K562 (cell line): ENCODE measurements around the gene SPIRE1. TPM values are rescaled to one million over a fixed set of nuclear protein-coding genes. Genes with fewer than 3 reads are reported as not detected.

Source experiments
- ATAC-seq: fragments of 200-7000 bp; cut with Tn5 transposase; 3 replicates; pipeline ENCODE4 v1.9.1; 2020; ENCODE audit warnings: moderate library complexity
- BruUV-seq: library from RNA; stranded (reverse); fragments of 400-500 nt; replicated peaks from 2 replicates; lab custom pipeline; 2021; lab: Mats Ljungman, UMichigan
- CTCF ChIA-PET: fragments of 300-600 bp; formaldehyde crosslinking; extraction: SDS; loops from one replicate; lab custom pipeline; 2021; ENCODE audit warnings: low intra/inter-chr PET ratio; lab: Yijun Ruan, JAX
- POLR2A ChIA-PET: fragments of 300-600, 350-650 bp; sonication (Branson Sonifier 250); formaldehyde crosslinking; extraction: SDS; loops from one replicate; lab custom pipeline; 2021; ENCODE audit warnings: antibody characterized with exemption, inconsistent platforms; lab: Yijun Ruan, JAX
- DNase-seq, 4 experiments: peaks; one replicate each; pipeline versions ENCODE4 v3.0.0 to v3.0.0-alpha.2; 2011 to 2018; ENCODE audit warnings: low spot score in 3 of 4, mixed read lengths in 3 of 4; ENCODE audit errors: extremely low read depth in 1 of 4
- FAIRE-seq: peaks from 2 replicates; lab custom pipeline; 2011; peaks lifted over from hg19 to GRCh38; lab: Jason Lieb, UNC
- H2AFZ ChIP-seq: 2 replicates; pipeline ENCODE4 v1.6.0; 2011; ENCODE audit warnings: low read depth, low read length, control low read depth, inconsistent platforms
- H3K27ac ChIP-seq: fragments of 200-600 bp; 3 replicates; pipeline ENCODE4 v1.8.0; 2011; ENCODE audit warnings: low read depth, mild to moderate bottlenecking, control low read depth, inconsistent platforms, low read length, moderate library complexity, mixed read lengths; ENCODE audit errors: extremely low read depth
- H3K27me3 ChIP-seq, 2 experiments: fragments of 300-600 bp in 1 of 2; 2 replicates in 1 of 2; 3 replicates in 1 of 2; pipeline versions ENCODE4 v1.6.0 to v1.8.0; 2011; ENCODE audit warnings: inconsistent platforms in 2 of 2, low read length in 2 of 2, mild to moderate bottlenecking in 1 of 2, mixed read lengths in 1 of 2, moderate library complexity in 1 of 2; ENCODE audit not compliant: control insufficient read depth in 2 of 2, insufficient read depth in 2 of 2
- H3K36me3 ChIP-seq: fragments of 300-600 bp; 3 replicates; pipeline ENCODE4 v1.8.0; 2011; ENCODE audit warnings: mild to moderate bottlenecking, low read length, inconsistent platforms; ENCODE audit not compliant: control insufficient read depth, insufficient read depth
- H3K4me1 ChIP-seq, 2 experiments: fragments of 200-600 bp in 1 of 2; replicated peaks in 1 of 2; 2 replicates in 1 of 2; 3 replicates in 1 of 2; pipeline versions ENCODE4 v1.5.1 to v1.8.0; 2011; ENCODE audit warnings: inconsistent platforms in 2 of 2, low read length in 2 of 2, mild to moderate bottlenecking in 1 of 2, mixed read lengths in 1 of 2, moderate library complexity in 1 of 2; ENCODE audit not compliant: control insufficient read depth in 2 of 2, insufficient read depth in 2 of 2
- H3K4me2 ChIP-seq: 2 replicates; pipeline ENCODE4 v1.6.1; 2011; ENCODE audit warnings: low read length, control low read depth, inconsistent platforms, mixed read lengths; ENCODE audit not compliant: insufficient read depth
- H3K4me3 ChIP-seq: fragments of 200-600 bp; sonication (generic), shearing (Covaris generic); 2 replicates; pipeline ENCODE4 v1.5.1; 2016; ENCODE audit warnings: control low read depth, inconsistent platforms
- H3K79me2 ChIP-seq: fragments of 200-600 bp; 3 replicates; pipeline ENCODE4 v1.8.0; 2011; ENCODE audit warnings: low read length, inconsistent platforms; ENCODE audit not compliant: control insufficient read depth, insufficient read depth
- H3K9ac ChIP-seq, 2 experiments: 2 replicates each; pipeline versions ENCODE4 v1.6.0 to v1.6.1; 2011; ENCODE audit warnings: low read depth in 2 of 2, low read length in 2 of 2, control low read depth in 1 of 2, inconsistent platforms in 1 of 2, mild to moderate bottlenecking in 1 of 2, mixed read lengths in 1 of 2; ENCODE audit not compliant: insufficient read depth in 1 of 2
- H3K9me1 ChIP-seq: one replicate; pipeline ENCODE4 v1.6.0; 2011; ENCODE audit warnings: inconsistent platforms, mild to moderate bottlenecking, low read length, moderate library complexity; ENCODE audit not compliant: control insufficient read depth, insufficient read depth
- H3K9me3 ChIP-seq: replicated peaks from 2 replicates; pipeline ENCODE4 v1.5.1; 2011; ENCODE audit warnings: low read depth, low read length, inconsistent platforms; ENCODE audit not compliant: control insufficient read depth, insufficient read depth
- H4K20me1 ChIP-seq: replicated peaks from 2 replicates; pipeline ENCODE4 v1.6.1; 2011; ENCODE audit warnings: low read length, inconsistent platforms, mixed read lengths; ENCODE audit not compliant: control insufficient read depth, insufficient read depth
- BRF2 ChIP-seq: IDR thresholded peaks from 3 replicates; pipeline ENCODE4 v1.6.1; 2011; ENCODE audit warnings: borderline replicate concordance, mild to moderate bottlenecking; ENCODE audit not compliant: insufficient read length, insufficient read depth
- FOXK2 ChIP-seq, 2 experiments: fragments of 450-650 bp; IDR thresholded peaks in 1 of 2; conservative IDR thresholded peaks in 1 of 2; 2 replicates each; pipeline ENCODE4 v1.6.1; 2016; ENCODE audit warnings: low read depth in 2 of 2, mild to moderate bottlenecking in 1 of 2
- GATAD2A ChIP-seq: fragments of 450-650 bp; IDR thresholded peaks from 2 replicates; pipeline ENCODE4 v1.6.1; 2017
- JUN ChIP-seq, 2 experiments: sonication (generic) in 1 of 2; formaldehyde crosslinking in 1 of 2; IDR thresholded peaks; 2 replicates each; pipeline versions ENCODE4 v1.6.1 to v1.8.0; 2012 to 2022; ENCODE audit warnings: borderline replicate concordance in 2 of 2, mild to moderate bottlenecking in 2 of 2, improper control_type of control experiment in 1 of 2, low read depth in 1 of 2, low read length in 1 of 2, missing genetic modification reagents in 1 of 2
- KAT7 ChIP-seq: sonication (generic); formaldehyde crosslinking; IDR thresholded peaks from 2 replicates; pipeline ENCODE4 v1.8.0; 2022; ENCODE audit warnings: missing genetic modification reagents, mild to moderate bottlenecking, borderline replicate concordance
- TCF7 ChIP-seq: sonication (generic); IDR thresholded peaks from 2 replicates; pipeline ENCODE4 v1.6.1; 2016; ENCODE audit warnings: antibody characterized with exemption, borderline replicate concordance
- ZHX1 ChIP-seq: fragments of 150-350 bp; conservative IDR thresholded peaks from 2 replicates; pipeline ENCODE4 v1.6.1; 2014; ENCODE audit warnings: low read length
- ZNF253 ChIP-seq: fragments of 250-450 bp; sonication (Bioruptor Pico); conservative IDR thresholded peaks from 2 replicates; pipeline ENCODE4 v1.6.1; 2021; ENCODE audit warnings: mild to moderate bottlenecking
- ZNF282 ChIP-seq: sonication (generic); formaldehyde crosslinking; IDR thresholded peaks from 2 replicates; pipeline ENCODE4 v1.8.1; 2023; ENCODE audit warnings: missing genetic modification reagents
- ZNF3 ChIP-seq: fragments of 250-450 bp; sonication (Bioruptor Pico); IDR thresholded peaks from 2 replicates; pipeline ENCODE4 v1.5.0; 2021; ENCODE audit warnings: mild to moderate bottlenecking, moderate library complexity
- ZNF354B ChIP-seq: fragments of 250-450 bp; sonication (Bioruptor Pico); IDR thresholded peaks from 2 replicates; pipeline ENCODE4 v1.4.0; 2020
- WGBS: fragments of 100-300 bp; shearing (Covaris generic); methylation state at CpG from one replicate; pipeline ENCODE4 v1.1.6; 2016; ENCODE audit warnings: low coverage, mixed read lengths; ENCODE audit not compliant: insufficient coverage; ENCODE audit errors: missing lambda C conversion rate; 5-methylcytosine and 5-hydroxymethylcytosine counted together
- in situ Hi-C: fragments of 300-500 bp; cut with MboI; formaldehyde crosslinking; loops from 4 replicates; pipeline ENCODE4 v1.15.0; 2018; ENCODE audit warnings: inconsistent platforms, mixed read lengths
- intact Hi-C: fragments of 100-400 bp; cut with micrococcal nuclease; formaldehyde crosslinking; loops from 2 replicates; pipeline ENCODE4 v1.14.2; 2022
- polyA plus RNA-seq, 8 experiments: library from polyadenylated mRNA; depleted of rRNA in 4 of 8; stranded (reverse) in 5 of 8; unstranded in 3 of 8; fragments of >200 nt; fragmentation: Nextera tagmentation in 2 of 8; fragmentation: Illumina TruSeq in 1 of 8; extraction: Ambion mirVana in 2 of 8; extraction: Trizol in 1 of 8; gene quantifications; 2 replicates each; pipeline versions ENCODE4 v1.2.1 to v1.2.3, GENCODE V29; 2011 to 2014; ENCODE audit warnings: inconsistent platforms in 1 of 8, missing spikeins in 1 of 8
- total RNA-seq, 7 experiments: library from RNA; depleted of rRNA in 6 of 7; stranded (reverse); fragments of >200 nt in 6 of 7; fragmentation: Illumina TruSeq in 2 of 7; extraction: Trizol in 2 of 7; gene quantifications; 2 replicates each; pipeline versions ENCODE4 v1.2.1 to v1.2.3, GENCODE V29; 2011 to 2021; ENCODE audit warnings: low replicate concordance in 1 of 7
- TF ChIP-seq, protein P1 (sequence below): sonication (generic); formaldehyde crosslinking; IDR thresholded peaks from 2 replicates; pipeline ENCODE4 v1.9.0; 2022; ENCODE audit warnings: mild to moderate bottlenecking, missing genetic modification reagents

SPIRE1 gene
- total and polyA plus RNA-seq, 9 of the 15 experiments (the other 6 are each of a cell fraction or from before 2014, with no cell fraction given): 2.9 to 14.0 (median 10.2) TPM

- TF ChIP-seq ZHX1: no peak
- TF ChIP-seq, all 486 proteins: peak for 0
Observed at GRCh38 chr18:12451428-12451827, 206.5 kb downstream of the SPIRE1 start (continued).

DNA sequence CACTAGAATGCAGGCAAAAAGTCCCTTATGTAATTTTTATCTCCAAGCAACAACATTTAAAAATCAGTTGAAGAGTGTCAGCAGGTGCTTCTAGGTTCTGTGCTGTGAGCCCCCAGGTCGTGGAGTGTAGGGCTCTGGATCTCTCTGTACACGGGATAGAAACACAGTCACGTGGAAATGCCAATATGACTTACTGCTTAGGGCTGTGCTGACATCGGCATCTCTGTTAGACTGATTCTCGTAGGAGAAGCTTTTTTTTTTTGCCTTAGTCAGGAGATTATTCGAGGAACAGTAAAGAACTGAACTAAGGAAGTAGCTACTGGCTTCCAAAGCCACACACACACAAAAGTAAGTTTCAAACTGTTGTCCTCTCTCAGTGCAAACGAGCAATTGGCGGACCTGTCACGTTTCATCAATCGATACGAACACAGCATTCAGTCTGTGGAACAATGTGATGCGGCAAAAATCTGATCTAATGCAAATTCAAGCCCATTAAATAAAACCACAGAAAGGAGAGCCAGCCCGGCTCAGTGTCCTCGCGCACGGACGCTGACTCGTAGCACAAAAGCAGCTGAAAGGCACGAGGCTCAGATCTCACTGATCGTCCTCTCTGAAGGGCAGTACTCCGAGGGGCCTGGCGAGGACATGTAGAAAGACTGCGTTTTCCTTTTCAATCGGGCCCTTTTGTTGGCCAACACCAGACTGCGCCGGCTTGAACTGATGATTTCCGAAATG lies 208.7 kb downstream of the SPIRE1 start:
- intact Hi-C loops (no loop called here), in situ Hi-C loops (no loop called here)
- Histone ChIP-seq H3K9me3 (no peaks in the 10 kb centered on the region), H2AFZ (no peak overlapping the region), H3K4me3 (no peak overlapping the region), H3K9ac (no peak overlapping the region), H3K36me3 (peaks cover 11% of the 10 kb centered on the region; the same call in 1 of the 3 replicates), H3K4me2 (no peak overlapping the region), H3K27ac (no peak overlapping the region), H3K4me1 (no peaks in the 10 kb centered on the region), H3K79me2 (no peaks in the 10 kb centered on the region), H3K27me3 (no peaks in the 10 kb centered on the region), H3K9me1 (no peaks in the 10 kb centered on the region), H4K20me1 (no peaks in the 10 kb centered on the region)
- ATAC-seq (no peak), DNase-seq (no peak), FAIRE-seq (no peak)
- POLR2A ChIA-PET: interaction anchor here (0.6 to 2.6 kb wide), 2 partner anchors 13 to 23 kb away, joined by 3 to 6 read pairs; no protein-coding TSS in a partner anchor
- BruUV-seq: no TSS peak
- TF ChIP-seq ZNF282 (no peak), FOXK2 (conservative IDR thresholded peaks at IDR 0.05 in 1 of 2, IDR thresholded peaks at IDR 0.05 in 1 of 2; ENCODE audit: low read depth in 2 of 2) (no peak), ZNF253 (CRISPR knock-in tag) (no peak), KAT7 (CRISPR knock-in tag) (no peak), GATAD2A (no peak), ZNF354B (CRISPR knock-in tag) (no peak), TCF7 (no peak), BRF2 (no peak), JUN (IDR thresholded peaks at IDR 0.05; ENCODE audit: borderline replicate concordance, low read depth, low read length) (no peak), JUN (CRISPR knock-in tag; IDR thresholded peaks at IDR 0.05; ENCODE audit: borderline replicate concordance) (no peak), ZNF3 (CRISPR knock-in tag) (no peak)
- TF ChIP-seq, protein P1, sequence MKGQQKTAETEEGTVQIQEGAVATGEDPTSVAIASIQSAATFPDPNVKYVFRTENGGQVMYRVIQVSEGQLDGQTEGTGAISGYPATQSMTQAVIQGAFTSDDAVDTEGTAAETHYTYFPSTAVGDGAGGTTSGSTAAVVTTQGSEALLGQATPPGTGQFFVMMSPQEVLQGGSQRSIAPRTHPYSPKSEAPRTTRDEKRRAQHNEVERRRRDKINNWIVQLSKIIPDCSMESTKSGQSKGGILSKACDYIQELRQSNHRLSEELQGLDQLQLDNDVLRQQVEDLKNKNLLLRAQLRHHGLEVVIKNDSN (CRISPR knock-in tag): no peak
- 76% methylated on average over 27 of the region's 27 CpGs for WGBS
- CTCF ChIA-PET: interaction anchor here (0.5 kb wide), 1 partner anchor 38 kb away, joined by 3 read pairs; no protein-coding TSS in a partner anchor
